ENCODE data around the gene TRPM4.
"Not testable (repeated sequence)": the region's sequence is repeated elsewhere in the genome, so short reads cannot be mapped to it uniquely, and the experiment has no call there.

The TRPM4 gene

DNA sequence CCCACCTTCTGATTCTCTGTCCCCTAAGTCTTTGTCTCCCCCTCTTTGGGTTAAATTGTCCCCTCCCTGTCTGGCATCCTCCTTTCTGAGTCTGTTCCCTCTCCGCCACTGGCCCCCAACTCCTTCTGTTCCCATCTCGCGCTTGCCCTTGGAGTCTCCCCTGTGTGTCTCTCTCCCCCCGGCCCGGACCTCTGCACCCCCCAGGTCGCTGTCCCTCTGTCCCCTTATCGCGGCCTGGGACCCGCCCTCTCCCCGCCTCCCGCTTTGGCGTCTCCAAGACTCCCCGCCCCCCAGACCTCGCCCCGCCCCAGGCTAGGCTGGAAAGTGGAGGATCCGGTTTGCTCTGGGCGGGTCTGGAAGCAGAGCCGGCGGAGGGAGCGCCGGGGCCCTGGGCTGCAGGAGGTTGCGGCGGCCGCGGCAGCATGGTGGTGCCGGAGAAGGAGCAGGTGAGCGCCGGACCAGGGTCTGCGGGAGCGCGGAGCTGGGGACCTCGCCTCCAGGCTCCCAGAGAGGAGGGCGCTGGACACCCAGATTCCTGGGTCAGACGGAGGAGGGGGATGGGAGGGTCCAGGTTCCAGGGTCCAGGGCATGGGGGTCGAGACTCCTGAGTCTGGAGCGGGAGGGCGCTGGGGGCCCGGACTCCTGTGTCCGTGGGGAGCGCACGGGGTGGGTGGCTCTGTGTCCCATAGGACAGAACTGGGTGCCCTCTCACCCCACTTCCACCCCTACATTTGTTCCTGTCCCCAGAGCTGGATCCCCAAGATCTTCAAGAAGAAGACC is at the start of gene TRPM4:
Gene TRPM4 (plus strand): TSS at position 348 of the 780 bp plus-strand sequence. CDS start 75 bp downstream, at position 423.
- no peak for DNase-seq

DNA sequence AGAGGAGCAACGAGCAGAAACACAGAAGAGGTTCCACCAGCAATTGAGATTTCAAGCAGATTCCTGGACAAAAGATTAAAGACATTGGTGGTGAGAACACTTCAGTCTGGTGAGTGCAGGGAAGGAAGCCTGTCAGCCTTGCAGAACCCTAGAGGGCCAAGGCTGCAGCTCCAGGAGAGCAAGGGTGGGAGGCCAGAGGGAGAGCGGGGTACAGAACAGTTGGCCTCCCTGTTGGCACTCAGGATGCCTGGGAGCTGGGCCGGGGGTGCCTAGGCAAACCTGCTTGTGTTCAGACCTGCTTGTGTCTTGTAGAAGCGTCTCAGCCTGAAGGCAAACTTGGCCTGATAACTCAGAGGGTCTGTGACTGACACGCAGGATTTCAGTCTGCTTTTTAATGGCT is 48.5 kb upstream of the TRPM4 start:
- no peak for DNase-seq

- DNase-seq, result no peak
These were observed 47.9 kb upstream of the TRPM4 start for GRCh38 chr19:49109569-49110233.

DNA sequence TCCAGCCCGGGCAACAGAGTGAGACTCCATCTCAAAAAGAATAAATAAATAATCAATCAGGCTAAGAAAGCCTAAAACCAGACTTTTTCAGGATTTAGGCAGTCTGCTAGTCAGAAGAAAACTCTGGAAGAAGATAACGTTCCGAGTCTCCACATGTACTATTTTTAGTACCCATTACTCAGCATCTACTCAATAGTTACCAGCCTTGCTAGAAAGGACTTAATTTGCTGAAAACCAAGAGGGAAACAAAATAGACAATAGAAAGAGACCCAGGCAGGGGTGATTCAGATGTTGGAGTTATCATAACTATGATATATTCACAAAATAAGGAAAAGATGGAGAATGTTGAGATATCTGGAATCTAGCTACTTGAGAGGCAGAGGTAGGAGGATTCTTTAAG is 47.0 kb upstream of the TRPM4 start:
- no peak for DNase-seq

DNA sequence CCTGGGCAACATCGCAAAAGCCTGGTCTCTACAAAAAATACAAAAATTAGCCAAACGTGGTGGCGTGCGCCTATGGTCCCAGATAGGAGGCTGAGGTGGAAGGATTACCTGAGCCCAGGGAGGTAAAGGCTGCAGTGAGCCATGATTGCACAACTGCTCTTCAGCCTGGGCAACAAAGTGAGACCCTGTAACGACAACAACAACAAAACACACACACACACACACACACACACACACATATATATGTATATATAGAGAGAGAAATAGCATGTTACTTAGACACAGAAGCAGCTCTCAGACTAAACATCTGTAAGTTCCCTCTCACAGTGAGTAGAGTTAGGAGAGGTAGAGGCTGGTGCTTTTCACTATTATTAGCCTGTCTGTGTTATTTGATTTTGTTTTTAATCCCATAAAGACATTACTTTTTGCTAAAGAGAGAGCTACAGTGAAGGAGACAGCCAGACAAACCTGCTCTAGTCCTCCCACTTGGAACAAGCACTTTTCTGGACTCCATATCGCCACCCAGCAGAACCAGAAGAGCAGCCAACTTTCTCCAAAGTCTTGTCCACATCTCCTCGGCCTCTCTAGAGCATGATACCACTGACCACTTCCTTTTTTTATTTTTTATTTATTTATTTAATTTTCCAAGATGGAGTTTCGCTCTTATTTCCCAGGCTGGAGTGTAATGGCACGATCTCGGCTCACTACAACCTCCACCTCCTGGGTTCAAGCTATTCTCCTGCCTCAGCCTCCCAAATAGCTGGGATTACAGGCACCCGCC is 46.2 kb upstream of the TRPM4 start:
- no peak for DNase-seq

DNA sequence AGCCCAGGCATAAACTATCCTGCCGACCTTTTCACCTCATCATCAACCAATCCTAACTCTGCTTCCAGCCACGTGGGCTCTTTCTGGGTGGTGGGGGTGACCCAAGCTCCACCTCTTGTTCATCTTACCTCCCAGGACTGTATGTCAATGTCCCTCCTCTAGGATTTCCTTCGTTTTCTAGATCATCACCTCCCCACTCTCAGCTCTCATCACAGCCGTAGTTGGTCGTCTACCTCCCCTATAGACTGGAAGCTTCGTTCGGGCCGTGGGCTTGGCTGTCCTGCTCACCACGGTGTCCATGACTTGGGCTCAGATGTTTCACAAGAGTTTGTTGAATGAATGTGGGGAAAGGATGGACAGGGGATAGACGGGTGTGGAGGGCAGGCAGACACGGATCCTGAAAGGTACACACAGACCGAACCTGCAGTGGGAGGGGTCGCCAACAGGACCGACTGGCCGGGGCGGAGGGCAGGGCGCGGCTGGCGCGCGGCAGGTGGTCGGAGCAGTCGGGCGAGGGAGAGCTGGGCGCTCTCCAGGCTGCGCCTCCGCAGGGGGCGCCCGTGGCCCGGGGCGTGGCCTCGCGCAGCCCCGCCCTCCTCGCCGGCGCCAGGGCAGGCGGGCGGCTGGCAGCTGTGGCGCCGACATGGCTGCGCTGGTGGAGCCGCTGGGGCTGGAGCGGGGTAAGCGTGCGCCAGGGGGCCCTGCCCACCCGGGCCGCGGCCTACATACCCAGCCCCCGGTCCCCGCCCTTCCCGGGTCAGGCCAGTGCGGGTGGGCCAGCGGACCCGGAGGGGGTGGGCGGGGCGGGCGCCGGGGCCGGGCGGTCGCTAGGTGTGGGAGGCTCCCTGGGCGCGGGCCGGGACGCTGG is 43.6 kb upstream of the TRPM4 start, which contains the start of gene LIN7B:
Gene LIN7B (plus strand): TSS at position 609 of the 868 bp plus-strand sequence. CDS start 35 bp downstream, at position 644.
- DNase-seq, result no peak

GRCh38 chr19:49114630-49115363 is 42.8 kb upstream of the TRPM4 start:
- no peak for DNase-seq

DNA sequence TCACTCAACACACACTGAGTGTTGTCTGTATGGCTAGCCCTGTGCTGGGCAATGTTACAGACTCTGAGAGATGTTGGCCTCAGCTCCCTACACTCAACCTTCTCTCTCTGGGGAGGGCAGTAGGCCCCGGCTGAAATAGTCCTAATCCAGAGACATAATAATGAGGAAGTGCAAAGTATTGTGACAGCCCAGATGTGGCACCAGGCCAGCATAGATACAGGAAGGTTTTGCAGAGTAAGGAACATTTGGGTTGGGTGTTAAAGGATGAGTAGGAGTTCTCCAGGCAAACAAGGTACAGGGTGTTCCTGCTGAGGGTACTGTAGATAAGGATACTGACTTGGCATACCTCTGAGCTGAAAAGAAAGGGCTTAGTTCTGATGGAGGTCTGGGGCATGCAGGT is 41.0 kb upstream of the TRPM4 start:
- no peak for DNase-seq

GRCh38 chr19:49117677-49118564 is 39.7 kb upstream of the TRPM4 start:
- no peak for DNase-seq

- peak; percentile 71 for DNase-seq
These were observed 38.8 kb upstream of the TRPM4 start, which contains the start of gene C19orf73 for GRCh38 chr19:49118565-49119410. C19orf73 (minus strand) TSS chr19:49119143; CDS start chr19:49119022, 121 bp downstream.

DNA sequence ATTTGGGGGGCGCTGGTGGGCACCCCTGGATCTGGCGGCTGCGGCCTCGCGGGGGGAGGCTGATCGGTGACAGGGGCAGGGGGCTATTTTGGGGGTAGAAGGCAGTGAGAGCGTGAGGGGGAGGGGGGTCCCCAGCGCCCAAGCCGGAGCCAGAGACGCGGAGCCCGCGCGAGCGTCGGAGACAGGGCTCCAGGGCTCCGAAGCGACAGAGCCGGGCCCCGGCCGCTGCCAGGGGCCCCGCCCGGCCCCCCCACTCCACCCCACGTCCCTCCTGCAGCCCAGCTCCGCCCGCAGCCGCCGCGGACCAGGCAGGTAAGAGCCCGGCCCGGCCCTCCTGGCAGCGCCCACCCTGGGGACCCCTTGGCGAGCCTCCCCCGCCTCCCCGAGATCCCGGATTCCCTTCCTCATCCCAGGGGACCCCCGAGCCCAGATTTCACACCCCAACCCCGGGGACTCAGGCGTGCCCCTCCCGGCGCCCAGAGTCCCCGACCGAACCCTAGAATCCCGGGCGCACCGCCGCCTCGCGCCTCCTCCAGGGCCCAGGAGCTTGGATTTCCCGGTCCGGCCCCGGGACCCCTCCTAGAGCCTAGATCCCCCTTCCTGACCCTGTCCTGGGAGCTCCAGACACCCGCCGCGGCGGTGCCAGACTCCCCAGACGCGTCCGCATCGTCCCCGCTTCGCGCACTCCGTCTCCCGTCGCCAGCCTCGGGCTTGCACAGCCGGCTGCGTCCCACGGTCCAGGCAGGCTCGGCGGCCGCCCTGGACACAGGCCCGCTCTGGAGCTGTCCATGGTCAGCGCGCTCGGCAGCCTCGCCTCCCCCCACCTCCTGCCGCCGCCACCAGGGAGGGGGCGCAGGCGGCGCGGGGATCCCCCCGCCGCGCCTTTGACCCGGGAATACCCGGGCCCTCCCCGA is 37.9 kb upstream of the TRPM4 start, which contains the start of gene PPFIA3:
Gene PPFIA3 (plus strand): TSS at position 134 of the 914 bp plus-strand sequence. CDS start 8,330 bp downstream, outside the sequence.
- DNase-seq, result no peak

GRCh38 chr19:49120325-49120683 is 37.3 kb upstream of the TRPM4 start:
- DNase-seq, result no peak

GRCh38 chr19:49120868-49121267 is 36.7 kb upstream of the TRPM4 start:
- no peak for DNase-seq

DNA sequence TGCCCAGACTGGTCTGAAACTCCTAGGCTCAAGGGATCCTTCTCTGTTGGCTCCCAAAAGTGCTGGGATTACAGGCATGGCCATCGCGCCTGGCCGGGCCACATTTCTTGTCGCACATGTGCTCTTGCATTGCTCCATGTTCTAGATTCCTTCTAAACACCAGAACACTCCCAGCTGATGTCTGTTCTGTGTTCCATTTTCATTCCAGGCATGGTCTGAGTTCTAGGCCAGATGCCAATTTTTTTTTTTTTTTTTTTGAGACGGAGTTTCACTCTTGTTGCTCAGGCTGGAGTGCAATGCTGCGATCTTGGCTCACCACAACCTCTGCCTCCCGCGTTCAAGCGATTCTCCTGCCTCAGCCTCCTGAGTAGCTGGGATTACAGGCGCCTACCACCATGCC is 35.8 kb upstream of the TRPM4 start:
- not testable (repeated sequence) for DNase-seq

- not testable (repeated sequence) for DNase-seq
These were observed 34.3 kb upstream of the TRPM4 start for GRCh38 chr19:49123285-49123684.

GRCh38 chr19:49125025-49125731 is 32.4 kb upstream of the TRPM4 start:
- no peak for DNase-seq

DNA sequence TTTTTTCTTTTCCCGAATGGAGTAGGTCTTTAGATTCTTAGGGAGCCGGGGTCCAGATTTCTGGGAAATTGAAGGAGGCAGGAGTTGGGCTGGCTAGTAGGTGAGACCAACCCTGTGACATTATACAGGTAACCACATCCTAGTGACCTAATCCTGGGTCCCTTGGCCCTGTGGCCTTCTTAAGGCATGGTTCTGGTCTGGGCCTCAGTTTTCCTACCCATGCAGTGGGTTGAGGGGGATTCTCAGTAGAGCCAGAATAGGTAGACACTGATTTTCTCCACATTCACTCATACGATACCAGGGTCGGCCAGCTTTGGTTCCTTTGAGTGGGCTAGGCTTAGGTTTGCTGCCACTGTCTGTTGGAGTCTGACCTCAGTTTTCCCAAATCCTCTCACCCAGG is 31.0 kb upstream of the TRPM4 start:
- no peak for DNase-seq

DNA sequence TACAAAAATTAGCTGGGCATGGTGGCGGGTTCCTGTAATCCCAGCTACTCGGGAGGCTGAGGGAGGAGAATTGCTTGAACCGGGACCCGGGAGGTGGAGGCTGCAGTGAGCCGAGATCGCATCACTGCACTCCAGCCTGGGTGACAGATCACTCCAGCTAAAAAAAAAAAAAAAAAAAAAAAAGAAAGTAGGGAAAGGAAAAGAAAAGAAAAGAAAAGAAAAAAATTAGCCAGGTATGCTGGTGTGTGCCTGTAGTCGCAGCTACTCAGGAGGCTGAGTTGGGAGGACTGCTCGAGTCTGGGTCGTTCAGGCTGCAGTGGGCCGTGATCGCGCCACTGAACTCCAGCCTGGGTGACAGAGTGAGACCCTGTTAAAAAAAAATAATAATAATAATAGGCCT is 30.4 kb upstream of the TRPM4 start:
- not testable (repeated sequence) for DNase-seq
